A673 (cell line): ENCODE measurements around the gene ANAPC2. TPM values are rescaled to one million over a fixed set of nuclear protein-coding genes. Genes with fewer than 3 reads are reported as not detected.

Source experiments
- BruUV-seq: library from RNA; stranded (reverse); fragments of 400-500 nt; replicated peaks from 2 replicates; lab custom pipeline; 2021; lab: Mats Ljungman, UMichigan
- CTCF ChIA-PET: fragments of 300-600 bp; sonication (Branson Sonifier 250); formaldehyde crosslinking; loops from one replicate; lab custom pipeline; 2022; ENCODE audit warnings: antibody characterized with exemption; lab: Charles Lee
- POLR2A ChIA-PET: fragments of 300-600 bp; sonication (Branson Sonifier 250); formaldehyde crosslinking; loops from one replicate; lab custom pipeline; 2022; ENCODE audit warnings: antibody characterized with exemption; ENCODE audit not compliant: low non-redundant PET; lab: Charles Lee
- DNase-seq: peaks from one replicate; pipeline ENCODE4 v3.0.0-alpha.2; 2015; ENCODE audit warnings: low spot score
- H3K27ac ChIP-seq: fragments of 200-600 bp; sonication (generic); 2 replicates; pipeline ENCODE4 v1.5.1; 2016; ENCODE audit warnings: mixed run types, low read depth, mild to moderate bottlenecking, mixed read lengths, antibody characterized with exemption, low read length; ENCODE audit not compliant: poor library complexity, severe bottlenecking
- H3K27me3 ChIP-seq: fragments of 200-600 bp; sonication (generic); replicated peaks from 2 replicates; pipeline ENCODE4 v1.6.1; 2017; ENCODE audit warnings: mixed run types, low read depth, mild to moderate bottlenecking, mixed read lengths, antibody characterized with exemption, low read length; ENCODE audit not compliant: insufficient read depth, poor library complexity
- H3K36me3 ChIP-seq: fragments of 200-600 bp; sonication (generic); 2 replicates; pipeline ENCODE4 v1.6.1; 2016; ENCODE audit warnings: mixed run types, mild to moderate bottlenecking, mixed read lengths, antibody characterized with exemption, low read length; ENCODE audit not compliant: insufficient read depth, poor library complexity, severe bottlenecking
- H3K4me1 ChIP-seq: fragments of 200-600 bp; sonication (generic); 2 replicates; pipeline ENCODE4 v1.6.1; 2017; ENCODE audit warnings: mixed run types, mild to moderate bottlenecking, mixed read lengths, antibody characterized with exemption, low read length; ENCODE audit not compliant: insufficient read depth, poor library complexity, severe bottlenecking
- H3K4me3 ChIP-seq: fragments of 200-600 bp; sonication (generic); 2 replicates; pipeline ENCODE4 v1.5.1; 2016; ENCODE audit warnings: low read depth, mixed run types, mild to moderate bottlenecking, mixed read lengths, low read length; ENCODE audit not compliant: poor library complexity, severe bottlenecking
- H3K9me3 ChIP-seq: fragments of 200-600 bp; sonication (generic); 2 replicates; pipeline ENCODE4 v1.6.1; 2016; ENCODE audit warnings: mixed run types, low read depth, mild to moderate bottlenecking, mixed read lengths, antibody characterized with exemption, low read length; ENCODE audit not compliant: poor library complexity, severe bottlenecking
- CTCF ChIP-seq: fragments of 300-800, 200-600 bp; sonication (generic); conservative IDR thresholded peaks from 2 replicates; pipeline ENCODE4 v1.5.1; 2017; ENCODE audit warnings: low read depth, mild to moderate bottlenecking, antibody characterized with exemption, low read length, moderate library complexity, mixed read lengths
- EZH2 ChIP-seq: fragments of 200-600 bp; sonication (generic); IDR thresholded peaks from 2 replicates; pipeline ENCODE4 v1.6.1; 2017; ENCODE audit warnings: borderline replicate concordance, low read depth, mild to moderate bottlenecking, mixed read lengths, antibody characterized with exemption, low read length; ENCODE audit not compliant: poor library complexity, severe bottlenecking
- intact Hi-C: fragments of 100-400 bp; cut with micrococcal nuclease; formaldehyde crosslinking; loops from one replicate; pipeline ENCODE4 v1.10.0; 2022; ENCODE audit not compliant: unreplicated experiment
- total RNA-seq: library from RNA; stranded (reverse); gene quantifications from 2 replicates; pipeline ENCODE4 v1.2.3, GENCODE V29; 2021

Gene ANAPC2
- total RNA-seq, 1 experiment from 2014 or later = 49.6 TPM

GRCh38 chr9:137190315-137190856, 2.0 kb upstream of the ANAPC2 start:
- no peaks in the 10 kb centered on the region for H3K9me3 ChIP-seq
- TF ChIP-seq CTCF (no peak; the same call in 1 of the 2 replicates), EZH2 (no peak)
- no TSS peak for BruUV-seq
- peaks cover 2% of the 10 kb centered on the region for H3K36me3 ChIP-seq
- H3K27me3 ChIP-seq = no peaks in the 10 kb centered on the region
- peaks cover 10% of the 10 kb centered on the region for H3K4me1 ChIP-seq
- no peak overlapping the region for H3K27ac ChIP-seq
- no peak overlapping the region for H3K4me3 ChIP-seq
- intact Hi-C loops = no loop called here
- no peak for DNase-seq
- ChIA-PET POLR2A (no interaction called here), CTCF (interaction anchor here (0.6 to 0.8 kb wide), 2 partner anchors 52 to 58 kb away, joined by 3 to 4 read pairs; no protein-coding TSS in a partner anchor)

DNA sequence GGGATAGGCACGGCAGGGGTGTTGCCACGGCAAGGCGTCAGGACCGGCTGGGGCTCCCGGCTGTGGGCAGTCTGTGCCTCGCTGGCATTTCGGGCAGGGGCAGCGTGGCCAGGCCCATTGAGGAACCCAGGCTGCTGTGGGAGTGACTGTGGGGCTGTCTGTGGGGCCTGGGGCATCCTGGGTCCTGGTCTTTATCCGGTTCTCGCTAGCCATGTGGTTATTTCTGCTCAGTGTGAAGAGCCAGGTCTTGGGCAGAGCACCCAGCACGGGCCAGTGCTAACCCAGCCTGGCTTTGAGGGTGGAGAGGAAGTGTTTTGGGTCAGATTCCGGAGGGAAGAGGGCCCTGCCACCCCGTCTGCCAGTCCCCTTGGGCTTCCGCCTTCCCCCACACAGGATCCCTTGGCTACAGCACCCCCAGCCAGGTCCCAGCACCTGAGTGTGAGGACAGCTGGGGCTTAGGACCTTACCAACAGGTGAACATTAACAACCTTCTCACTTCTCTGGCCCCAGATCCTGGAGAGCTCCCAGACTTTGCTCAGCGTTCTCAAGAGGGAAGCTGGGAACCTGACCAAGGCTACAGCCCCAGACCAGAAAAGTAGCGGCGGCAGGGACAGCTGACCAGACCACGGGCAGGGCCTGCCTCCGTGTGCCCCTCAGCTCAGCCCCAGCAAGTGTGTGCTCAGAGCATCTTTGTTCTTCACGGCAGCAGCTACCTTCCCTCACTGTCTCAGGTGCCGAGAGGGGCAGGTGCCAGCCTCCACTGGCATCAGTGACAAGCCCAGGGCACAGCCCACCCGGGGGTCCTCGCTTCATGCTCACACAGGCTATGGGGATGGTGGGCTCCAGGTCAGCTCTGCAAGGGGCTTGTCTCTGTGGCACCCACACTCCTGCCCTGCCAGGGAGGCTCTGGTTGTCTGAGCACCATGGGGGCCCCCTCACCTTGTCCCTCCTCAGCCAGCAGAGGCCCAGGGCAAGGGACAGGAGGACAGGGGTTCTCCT, 1.2 kb upstream of the ANAPC2 start:
- intact Hi-C loops = no loop called here
- Histone ChIP-seq H3K4me1 (peaks cover 10% of the 10 kb centered on the region), H3K9me3 (no peaks in the 10 kb centered on the region), H3K4me3 (peak overlapping the region; percentile 98), H3K27ac (peak overlapping the region; percentile 96), H3K27me3 (no peaks in the 10 kb centered on the region), H3K36me3 (peaks cover 2% of the 10 kb centered on the region)
- POLR2A ChIA-PET = interaction anchor here (0.9 kb wide), 1 partner anchor 51 kb away, joined by 4 read pairs; the partner anchor contains the start of gene TUBB4B
- no TSS peak for BruUV-seq
- DNase-seq = no peak
- CTCF ChIA-PET = interaction anchor here (0.6 to 1.8 kb wide), 7 partner anchors 11 to 160 kb away, joined by 3 to 13 read pairs (median 3); no protein-coding TSS in a partner anchor
- no peak for TF ChIP-seq EZH2
- no peak for TF ChIP-seq CTCF

GRCh38 chr9:137188086-137188489, 272 bp downstream of the ANAPC2 start:
- Histone ChIP-seq H3K27me3 (no peaks in the 10 kb centered on the region), H3K9me3 (no peaks in the 10 kb centered on the region), H3K36me3 (peaks cover 8% of the 10 kb centered on the region), H3K4me3 (peak overlapping the region; percentile 98), H3K4me1 (peaks cover 10% of the 10 kb centered on the region), H3K27ac (peak overlapping the region; percentile 96)
- ChIA-PET POLR2A (no interaction called here), CTCF (interaction anchor here (1.8 kb wide), 1 partner anchor 49 kb away, joined by 5 read pairs; no protein-coding TSS in a partner anchor)
- TF ChIP-seq EZH2 (no peak), CTCF (no peak)
- BruUV-seq = TSS peak; percentile 68
- no peak for DNase-seq
- intact Hi-C loops = no loop called here
